Neural cell (in vitro differentiated cells): ENCODE data around the gene PRRX2. TPM values are rescaled to one million over a fixed set of nuclear protein-coding genes. Genes with fewer than 3 reads are reported as not detected.

Experiments
- H2AFZ ChIP-seq: fragments of 200-600, 300-800 bp; sonication (generic), shearing (Covaris generic); 2 replicates; pipeline ENCODE4 v1.6.0; 2014; ENCODE audit warnings: low read depth, mild to moderate bottlenecking, antibody characterized with exemption, low read length, moderate library complexity
- H3F3A ChIP-seq: fragments of 200-600 bp; shearing (Covaris generic); 2 replicates; pipeline ENCODE4 v1.6.1; 2016; ENCODE audit warnings: mild to moderate bottlenecking, moderate library complexity, mixed read lengths, antibody characterized with exemption, low read length; ENCODE audit not compliant: insufficient read depth, poor library complexity, severe bottlenecking
- H3K27ac ChIP-seq: fragments of 200-600, 300-800 bp; sonication (generic), shearing (Covaris generic); 2 replicates; pipeline ENCODE4 v1.5.1; 2014; ENCODE audit warnings: mild to moderate bottlenecking, low read length, moderate library complexity
- H3K27me3 ChIP-seq: fragments of 300-800, 200-600 bp; sonication (generic), shearing (Covaris generic); 2 replicates; pipeline ENCODE4 v1.6.0; 2014; ENCODE audit warnings: mild to moderate bottlenecking, low read depth, low read length, moderate library complexity; ENCODE audit not compliant: insufficient read depth
- H3K36me3 ChIP-seq: fragments of 300-800, 200-600 bp; sonication (generic), shearing (Covaris generic); 2 replicates; pipeline ENCODE4 v1.5.1; 2014; ENCODE audit warnings: mild to moderate bottlenecking, antibody characterized with exemption, low read length, moderate library complexity; ENCODE audit not compliant: insufficient read depth
- H3K4me2 ChIP-seq: fragments of 300-800, 200-600 bp; sonication (generic), shearing (Covaris generic); 2 replicates; pipeline ENCODE4 v1.6.0; 2014; ENCODE audit warnings: mild to moderate bottlenecking, low read length
- H3K4me3 ChIP-seq: fragments of 300-800, 200-600 bp; sonication (generic), shearing (Covaris generic); 2 replicates; pipeline ENCODE4 v1.5.1; 2014; ENCODE audit warnings: mild to moderate bottlenecking, low read length, moderate library complexity
- H3K79me2 ChIP-seq: fragments of 200-600 bp; shearing (Covaris generic); replicated peaks from 2 replicates; pipeline ENCODE4 v1.6.0; 2014; ENCODE audit warnings: mild to moderate bottlenecking, low read length, moderate library complexity; ENCODE audit not compliant: insufficient read depth
- H3K9ac ChIP-seq: fragments of 300-800, 200-600 bp; sonication (generic), shearing (Covaris generic); 2 replicates; pipeline ENCODE4 v1.6.1; 2016; ENCODE audit warnings: mild to moderate bottlenecking, low read length, mixed read lengths
- H3K9me2 ChIP-seq: fragments of 200-600 bp; shearing (Covaris generic); 2 replicates; pipeline ENCODE4 v1.6.1; 2016; ENCODE audit warnings: mild to moderate bottlenecking, low read length, mixed read lengths; ENCODE audit not compliant: insufficient read depth
- H3K9me3 ChIP-seq: fragments of 200-600, 300-800 bp; sonication (generic), shearing (Covaris generic); 2 replicates; pipeline ENCODE4 v1.6.1; 2016; ENCODE audit warnings: mild to moderate bottlenecking, mixed run types, low read length, moderate library complexity, mixed read lengths
- H4K20me1 ChIP-seq: fragments of 200-600 bp; shearing (Covaris generic); 2 replicates; pipeline ENCODE4 v1.6.1; 2016; ENCODE audit warnings: mild to moderate bottlenecking, mixed run types; ENCODE audit not compliant: insufficient read depth
- CTCF ChIP-seq: fragments of 450-650 bp; IDR thresholded peaks from 2 replicates; pipeline ENCODE4 v1.5.1; 2014; ENCODE audit warnings: antibody characterized with exemption, mild to moderate bottlenecking, moderate library complexity; ENCODE audit not compliant: poor library complexity, severe bottlenecking
- EP300 ChIP-seq: fragments of 450-650 bp; conservative IDR thresholded peaks from 2 replicates; pipeline ENCODE4 v1.6.1; 2014; ENCODE audit warnings: antibody characterized with exemption, mild to moderate bottlenecking, moderate library complexity; ENCODE audit not compliant: poor library complexity, severe bottlenecking
- EZH2 ChIP-seq: fragments of 200-600, 300-800 bp; shearing (Covaris generic), sonication (generic); IDR thresholded peaks from 2 replicates; pipeline ENCODE4 v1.6.1; 2014; ENCODE audit warnings: antibody characterized with exemption, low read length, borderline replicate concordance, mild to moderate bottlenecking; ENCODE audit not compliant: insufficient read depth, poor library complexity, severe bottlenecking
- MXI1 ChIP-seq: fragments of 450-650 bp; conservative IDR thresholded peaks from 2 replicates; pipeline ENCODE4 v1.6.1; 2014; ENCODE audit warnings: antibody characterized with exemption, mild to moderate bottlenecking; ENCODE audit not compliant: poor library complexity, severe bottlenecking
- POLR2AphosphoS5 ChIP-seq: IDR thresholded peaks from 2 replicates; pipeline ENCODE4 v1.6.1; 2012
- RAD21 ChIP-seq: fragments of 450-650 bp; conservative IDR thresholded peaks from 2 replicates; pipeline ENCODE4 v1.6.1; 2014; ENCODE audit warnings: antibody characterized with exemption, mild to moderate bottlenecking, moderate library complexity
- SMC3 ChIP-seq: fragments of 450-650 bp; conservative IDR thresholded peaks from 2 replicates; pipeline ENCODE4 v1.6.1; 2014; ENCODE audit warnings: antibody characterized with exemption, mild to moderate bottlenecking, moderate library complexity; ENCODE audit not compliant: poor library complexity
- TAF1 ChIP-seq: IDR thresholded peaks from 2 replicates; pipeline ENCODE4 v1.6.1; 2012; ENCODE audit warnings: low read depth
- polyA plus RNA-seq: library from polyadenylated mRNA; depleted of rRNA; stranded (reverse); fragments of >200 nt; gene quantifications from 2 replicates; pipeline ENCODE4 v1.2.3, GENCODE V29; 2014
- TF ChIP-seq, protein P1 (sequence below): IDR thresholded peaks from 2 replicates; pipeline ENCODE4 v1.6.1; 2012; ENCODE audit warnings: borderline replicate concordance

Gene PRRX2
- polyA plus RNA-seq, 1 donor from 2014 or later, result not detected

DNA sequence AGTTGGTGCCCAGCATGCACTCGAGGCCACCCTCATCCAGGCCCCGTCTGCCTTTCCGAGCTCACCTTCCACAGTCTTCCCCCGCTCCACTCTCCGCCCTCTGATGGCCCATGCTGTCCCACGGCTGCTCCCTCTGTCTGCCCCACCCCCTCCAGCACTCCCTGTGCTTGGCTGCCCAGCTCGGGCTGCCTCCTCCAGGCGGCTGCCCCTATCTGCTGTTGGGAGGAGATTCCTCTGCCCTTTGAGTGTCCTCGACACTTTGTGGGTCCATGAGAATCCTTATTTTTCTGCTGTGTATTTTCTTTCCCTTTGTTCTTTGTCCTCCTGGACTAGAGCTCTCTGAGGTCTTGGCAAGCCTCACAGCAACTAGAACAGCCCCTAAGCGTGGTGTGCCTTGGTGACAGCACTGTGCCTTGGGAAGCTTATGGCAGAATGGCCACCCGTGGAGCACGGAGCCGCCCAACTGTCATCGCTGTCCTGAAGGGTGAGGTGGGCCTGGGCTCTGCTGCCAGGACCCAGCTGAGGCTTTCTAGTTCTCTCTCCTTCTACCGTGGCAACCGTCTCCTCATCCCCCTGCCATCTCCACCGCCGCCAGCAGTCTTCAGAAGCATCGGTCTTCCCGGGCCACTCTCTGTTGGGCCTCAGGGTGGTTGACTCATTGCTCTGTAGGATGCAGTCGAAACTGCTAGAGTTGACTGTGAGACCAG is 34.3 kb upstream of the PRRX2 start:
- Histone ChIP-seq H3K4me3 (no peak overlapping the region), H3K4me2 (no peak overlapping the region), H3K36me3 (no peaks in the 10 kb centered on the region)

DNA sequence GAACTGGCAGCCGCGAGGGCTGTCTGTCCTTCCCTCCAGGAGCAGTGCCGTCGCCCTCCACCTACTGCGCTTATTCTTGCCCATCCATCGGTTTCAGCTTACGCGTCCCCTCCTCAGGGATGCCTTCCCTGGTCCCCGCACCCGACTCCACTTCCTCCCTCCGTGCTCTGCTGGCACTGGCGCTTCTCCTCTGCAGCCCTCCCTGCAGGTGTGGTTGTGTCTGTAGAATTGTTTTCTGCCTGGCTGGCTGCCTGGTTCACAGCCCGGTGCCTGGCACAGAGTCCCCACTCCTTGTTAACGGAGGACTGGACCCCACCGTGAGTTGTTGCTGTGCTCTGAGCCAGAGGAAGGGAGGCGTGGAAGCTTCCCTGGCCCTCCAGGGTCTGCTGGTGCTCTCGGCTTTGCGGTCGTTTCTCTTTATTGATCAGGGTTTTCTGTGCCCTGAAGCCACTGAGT is 33.7 kb upstream of the PRRX2 start:
- no peaks in the 10 kb centered on the region for H3F3A ChIP-seq
- no peaks in the 10 kb centered on the region for H3K9me2 ChIP-seq
- H3K9me3 ChIP-seq, result no peaks in the 10 kb centered on the region
- no peak overlapping the region for H3K27ac ChIP-seq
- no peak overlapping the region for H3K4me3 ChIP-seq
- H2AFZ ChIP-seq, result no peak overlapping the region
- H3K4me2 ChIP-seq, result no peak overlapping the region
- no peak overlapping the region for H3K9ac ChIP-seq
- TF ChIP-seq TAF1 (no peak), MXI1 (no peak), EP300 (no peak), CTCF (no peak), POLR2AphosphoS5 (no peak), EZH2 (no peak), RAD21 (no peak), SMC3 (no peak)
- TF ChIP-seq, protein P1, sequence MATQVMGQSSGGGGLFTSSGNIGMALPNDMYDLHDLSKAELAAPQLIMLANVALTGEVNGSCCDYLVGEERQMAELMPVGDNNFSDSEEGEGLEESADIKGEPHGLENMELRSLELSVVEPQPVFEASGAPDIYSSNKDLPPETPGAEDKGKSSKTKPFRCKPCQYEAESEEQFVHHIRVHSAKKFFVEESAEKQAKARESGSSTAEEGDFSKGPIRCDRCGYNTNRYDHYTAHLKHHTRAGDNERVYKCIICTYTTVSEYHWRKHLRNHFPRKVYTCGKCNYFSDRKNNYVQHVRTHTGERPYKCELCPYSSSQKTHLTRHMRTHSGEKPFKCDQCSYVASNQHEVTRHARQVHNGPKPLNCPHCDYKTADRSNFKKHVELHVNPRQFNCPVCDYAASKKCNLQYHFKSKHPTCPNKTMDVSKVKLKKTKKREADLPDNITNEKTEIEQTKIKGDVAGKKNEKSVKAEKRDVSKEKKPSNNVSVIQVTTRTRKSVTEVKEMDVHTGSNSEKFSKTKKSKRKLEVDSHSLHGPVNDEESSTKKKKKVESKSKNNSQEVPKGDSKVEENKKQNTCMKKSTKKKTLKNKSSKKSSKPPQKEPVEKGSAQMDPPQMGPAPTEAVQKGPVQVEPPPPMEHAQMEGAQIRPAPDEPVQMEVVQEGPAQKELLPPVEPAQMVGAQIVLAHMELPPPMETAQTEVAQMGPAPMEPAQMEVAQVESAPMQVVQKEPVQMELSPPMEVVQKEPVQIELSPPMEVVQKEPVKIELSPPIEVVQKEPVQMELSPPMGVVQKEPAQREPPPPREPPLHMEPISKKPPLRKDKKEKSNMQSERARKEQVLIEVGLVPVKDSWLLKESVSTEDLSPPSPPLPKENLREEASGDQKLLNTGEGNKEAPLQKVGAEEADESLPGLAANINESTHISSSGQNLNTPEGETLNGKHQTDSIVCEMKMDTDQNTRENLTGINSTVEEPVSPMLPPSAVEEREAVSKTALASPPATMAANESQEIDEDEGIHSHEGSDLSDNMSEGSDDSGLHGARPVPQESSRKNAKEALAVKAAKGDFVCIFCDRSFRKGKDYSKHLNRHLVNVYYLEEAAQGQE, result no peak
- H4K20me1 ChIP-seq, result peaks cover 12% of the 10 kb centered on the region
- H3K36me3 ChIP-seq, result no peaks in the 10 kb centered on the region
- H3K27me3 ChIP-seq, result no peaks in the 10 kb centered on the region
- peaks cover 58% of the 10 kb centered on the region for H3K79me2 ChIP-seq

More for the DNA sequence above, 34.3 kb upstream of the PRRX2 start:
- H3K9me3 ChIP-seq, result no peaks in the 10 kb centered on the region
- no peak overlapping the region for H3K9ac ChIP-seq
- H3K27me3 ChIP-seq, result no peaks in the 10 kb centered on the region
- no peaks in the 10 kb centered on the region for H3K9me2 ChIP-seq
- no peak overlapping the region for H2AFZ ChIP-seq
- peaks cover 16% of the 10 kb centered on the region for H4K20me1 ChIP-seq
- peaks cover 64% of the 10 kb centered on the region for H3K79me2 ChIP-seq
- no peak overlapping the region for H3K27ac ChIP-seq
- no peaks in the 10 kb centered on the region for H3F3A ChIP-seq
- TF ChIP-seq MXI1, result no peak
- TF ChIP-seq TAF1, result no peak
- TF ChIP-seq RAD21, result no peak
- no peak for TF ChIP-seq EZH2
- TF ChIP-seq EP300, result no peak
- no peak for TF ChIP-seq POLR2AphosphoS5
